GM18508 (cell line): ENCODE results near the gene DDX1.
"Not testable (repeated sequence)": the region's sequence is repeated elsewhere in the genome, so short reads cannot be mapped to it uniquely, and the experiment has no call there.

Source experiments
- ATAC-seq: cut with Tn5 transposase; IDR thresholded peaks from one replicate; pipeline ENCODE4 v1.9.1; 2021; ENCODE audit warnings: moderate number of reproducible peaks; ENCODE audit not compliant: insufficient read depth, unreplicated experiment

Gene DDX1

GRCh38 chr2:15614545-15615300 lies 23.1 kb downstream of the DDX1 start:
- no peak for ATAC-seq

GRCh38 chr2:15615301-15615920 lies 23.7 kb downstream of the DDX1 start:
- no peak for ATAC-seq

DNA sequence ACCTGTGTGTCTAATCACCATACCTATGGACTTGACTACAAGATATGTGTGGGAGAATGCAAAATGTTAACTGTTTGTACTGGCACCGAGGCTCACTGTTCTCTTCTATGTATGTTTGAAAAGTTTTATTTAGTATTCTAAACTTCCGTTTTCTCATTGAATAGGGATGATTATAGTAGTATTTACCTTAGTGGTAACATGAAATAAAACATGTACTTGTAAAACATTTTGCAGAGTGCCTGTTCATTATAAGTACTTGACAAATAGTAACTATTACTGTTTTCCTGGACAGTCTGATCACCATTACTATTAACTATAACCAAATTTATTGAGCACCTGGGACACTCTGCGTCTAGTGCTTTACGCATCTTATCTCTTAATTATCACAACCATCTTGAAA lies 24.8 kb downstream of the DDX1 start:
- ATAC-seq: no peak

- ATAC-seq: no peak
Measured at GRCh38 chr2:15616850-15617777, 25.4 kb downstream of the DDX1 start.

GRCh38 chr2:15617778-15618448 lies 26.2 kb downstream of the DDX1 start:
- no peak for ATAC-seq

DNA sequence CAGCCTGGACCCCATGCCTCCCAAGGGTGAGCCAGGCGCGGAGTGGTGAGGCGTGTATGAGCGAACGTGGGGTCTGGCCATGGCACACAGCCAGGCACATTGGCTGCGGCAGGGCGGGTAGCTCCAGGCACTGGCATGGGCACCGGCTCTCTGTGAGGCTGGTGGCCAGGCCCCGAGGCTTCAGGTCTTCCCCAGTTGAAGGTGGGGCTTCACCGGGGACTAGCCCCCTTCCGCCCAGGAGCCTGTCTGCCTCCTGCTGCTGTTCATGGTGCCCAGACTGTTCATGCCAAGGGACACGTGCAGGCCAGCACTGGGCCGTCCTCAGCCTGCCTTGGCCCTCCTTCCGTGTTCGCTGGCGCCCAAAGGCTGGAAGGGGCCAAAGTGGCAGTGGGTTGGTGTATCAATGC lies 26.8 kb downstream of the DDX1 start:
- ATAC-seq: no peak

GRCh38 chr2:15619076-15619475 lies 27.4 kb downstream of the DDX1 start:
- no peak for ATAC-seq

GRCh38 chr2:15619510-15619909 lies 27.8 kb downstream of the DDX1 start:
- no peak for ATAC-seq

GRCh38 chr2:15619938-15620337 lies 28.3 kb downstream of the DDX1 start:
- ATAC-seq: no peak

- no peak for ATAC-seq
Measured at GRCh38 chr2:15620340-15620739, 28.7 kb downstream of the DDX1 start.

- ATAC-seq: no peak
Measured at GRCh38 chr2:15620857-15621471, 29.3 kb downstream of the DDX1 start.

- not testable (repeated sequence) for ATAC-seq
Measured at GRCh38 chr2:15621472-15621870, 29.8 kb downstream of the DDX1 start.

- no peak for ATAC-seq
Measured at GRCh38 chr2:15622214-15622613, 30.5 kb downstream of the DDX1 start.

DNA sequence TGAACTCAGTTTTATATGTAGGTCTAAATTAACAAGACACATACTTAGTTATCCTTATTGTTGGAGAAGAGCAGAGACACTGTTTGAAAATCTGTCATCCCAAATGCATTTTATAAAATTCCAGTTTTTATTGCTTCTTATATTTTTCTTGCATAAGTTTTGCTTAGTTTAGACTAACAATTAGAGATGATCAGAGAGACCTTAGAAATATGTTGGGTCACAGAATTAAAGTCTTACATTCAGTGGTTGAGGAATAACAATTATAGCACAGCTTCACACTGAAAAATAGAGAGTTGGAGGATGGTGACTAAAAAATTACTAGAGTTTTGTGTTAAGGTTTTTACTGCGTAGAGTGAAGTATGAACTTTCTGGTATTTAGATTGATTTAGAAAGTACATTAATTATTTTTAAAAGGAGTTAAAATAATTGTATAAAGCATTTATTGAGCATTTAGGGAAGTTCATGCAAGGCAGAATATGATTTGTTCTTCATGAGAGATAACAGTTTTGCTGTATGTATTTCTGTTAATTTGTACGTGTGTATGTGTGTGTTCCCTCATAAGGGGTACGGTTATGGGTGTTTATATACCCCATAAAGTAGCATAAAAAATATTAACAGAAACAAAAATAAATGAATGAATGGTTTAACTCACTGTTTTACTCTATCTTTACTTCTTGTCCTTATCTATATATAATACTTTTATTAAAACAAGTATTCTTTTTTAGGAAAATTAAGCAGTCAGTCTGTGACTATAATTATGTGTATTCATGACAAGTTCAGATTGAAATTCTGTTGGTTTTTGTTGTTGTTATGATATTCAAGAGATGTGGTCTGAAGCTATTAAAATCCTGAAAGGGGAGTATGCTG lies 31.2 kb downstream of the DDX1 start:
- ATAC-seq: no peak

DNA sequence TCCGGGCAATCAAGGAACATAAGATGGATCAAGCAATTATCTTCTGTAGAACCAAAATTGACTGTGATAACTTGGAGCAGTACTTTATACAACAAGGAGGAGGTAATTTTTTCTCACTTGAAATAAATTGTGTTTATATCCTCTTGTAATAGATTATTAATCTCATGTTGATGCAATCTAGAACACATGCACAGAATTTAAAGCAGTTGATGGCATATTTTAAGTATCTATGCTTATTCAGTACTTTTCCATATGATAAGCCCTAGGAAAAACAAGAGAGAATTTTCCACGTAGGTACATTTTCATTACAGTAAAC lies 31.8 kb downstream of the DDX1 start:
- no peak for ATAC-seq

GRCh38 chr2:15623898-15624541 lies 32.4 kb downstream of the DDX1 start:
- no peak for ATAC-seq

DNA sequence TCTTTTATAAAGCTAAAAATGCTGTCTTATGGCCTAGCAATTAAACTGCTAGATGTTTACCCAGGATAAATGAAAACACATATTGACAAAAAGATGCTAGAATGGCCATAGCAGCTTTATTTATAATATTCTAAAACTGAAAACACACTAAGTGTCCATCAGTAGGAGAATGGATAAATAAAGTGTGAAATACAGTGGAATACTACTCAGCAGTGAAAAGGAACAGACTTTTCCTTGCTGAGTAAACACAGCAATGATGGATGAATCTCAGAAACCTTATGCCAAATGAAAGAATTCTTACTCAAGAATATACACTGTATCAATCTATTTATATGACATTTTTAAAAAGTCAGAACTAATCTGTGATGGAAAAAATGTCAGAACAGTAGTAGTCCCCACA lies 33.2 kb downstream of the DDX1 start:
- ATAC-seq: no peak

GRCh38 chr2:15625344-15626036 lies 33.8 kb downstream of the DDX1 start:
- no peak for ATAC-seq
